ENCODE results near the gene SNRK. TPM values are rescaled to one million over a fixed set of nuclear protein-coding genes. Genes with fewer than 3 reads are reported as not detected.

The SNRK gene
- total RNA-seq, 1 donor from 2014 or later: 26.1 TPM

GRCh38 chr3:43330981-43331380 lies 44.6 kb downstream of the SNRK start:
- Mint-ChIP-seq H3K9me3 (peaks cover 18% of the 10 kb centered on the region), H3K27ac (no peak overlapping the region), H3K4me3 (no peak overlapping the region), H3K27me3 (ENCODE audit: insufficient read depth, low read depth) (peaks cover 2% of the 10 kb centered on the region), H3K36me3 (peaks cover 31% of the 10 kb centered on the region), H3K4me1 (no peaks in the 10 kb centered on the region)
- Histone ChIP-seq H4K20me1 (ENCODE audit: low read depth) (peaks cover 20% of the 10 kb centered on the region), H3K79me2 (ENCODE audit: low read depth) (peaks cover 39% of the 10 kb centered on the region), H3K9me3 (ENCODE audit: low read depth) (peaks cover 10% of the 10 kb centered on the region), H3K4me2 (no peak overlapping the region), H3K4me1 (no peaks in the 10 kb centered on the region), H3K36me3 (peaks cover 11% of the 10 kb centered on the region), H3K27ac (no peak overlapping the region), H3F3A (ENCODE audit: low read depth) (no peaks in the 10 kb centered on the region), H3K9ac (no peak overlapping the region), H3K4me3 (no peak overlapping the region), H3K27me3 (no peaks in the 10 kb centered on the region), H2AFZ (replicated peaks) (no peak overlapping the region)
- DNase-seq (ENCODE audit: low spot score): no peak
- TF ChIP-seq EZH2phosphoT487 (IDR thresholded peaks at IDR 0.05) (no peak), EZH2 (IDR thresholded peaks at IDR 0.05) (no peak)

- Mint-ChIP-seq H3K27ac (no peak overlapping the region), H3K4me3 (no peak overlapping the region), H3K27me3 (ENCODE audit: insufficient read depth, low read depth) (peaks cover 4% of the 10 kb centered on the region), H3K9me3 (peaks cover 22% of the 10 kb centered on the region), H3K36me3 (peaks cover 34% of the 10 kb centered on the region), H3K4me1 (no peaks in the 10 kb centered on the region)
- Histone ChIP-seq H3K27ac (no peak overlapping the region), H3K4me2 (no peak overlapping the region), H3K79me2 (ENCODE audit: low read depth) (peaks cover 39% of the 10 kb centered on the region), H3F3A (ENCODE audit: low read depth) (no peaks in the 10 kb centered on the region), H4K20me1 (ENCODE audit: low read depth) (peaks cover 20% of the 10 kb centered on the region), H3K4me3 (no peak overlapping the region), H3K27me3 (no peaks in the 10 kb centered on the region), H3K9me3 (ENCODE audit: low read depth) (peaks cover 10% of the 10 kb centered on the region), H3K9ac (no peak overlapping the region), H3K36me3 (peaks cover 11% of the 10 kb centered on the region), H2AFZ (replicated peaks) (no peak overlapping the region), H3K4me1 (no peaks in the 10 kb centered on the region)
- no peak for TF ChIP-seq EZH2phosphoT487 (IDR thresholded peaks at IDR 0.05)
- TF ChIP-seq CTCF (IDR thresholded peaks at IDR 0.05): no peak
- no peak for TF ChIP-seq EZH2 (IDR thresholded peaks at IDR 0.05)
- no peak for DNase-seq (ENCODE audit: low spot score)
These were observed 45.0 kb downstream of the SNRK start for GRCh38 chr3:43331381-43331780.

GRCh38 chr3:43334976-43335375 lies 48.6 kb downstream of the SNRK start:
- no peaks in the 10 kb centered on the region for H3F3A ChIP-seq (ENCODE audit: low read depth)
- H3K36me3 ChIP-seq: peaks cover 26% of the 10 kb centered on the region
- peaks cover 27% of the 10 kb centered on the region for H3K9me3 ChIP-seq (ENCODE audit: low read depth)
- no peak overlapping the region for H3K9ac ChIP-seq
- no peaks in the 10 kb centered on the region for H3K27me3 ChIP-seq
- Mint-ChIP-seq H3K36me3 (peaks cover 50% of the 10 kb centered on the region), H3K9me3 (peaks cover 38% of the 10 kb centered on the region), H3K27me3 (ENCODE audit: insufficient read depth, low read depth) (peaks cover 4% of the 10 kb centered on the region), H3K27ac (no peak overlapping the region), H3K4me3 (no peak overlapping the region), H3K4me1 (no peaks in the 10 kb centered on the region)
- no peak overlapping the region for H2AFZ ChIP-seq (replicated peaks)
- H3K4me2 ChIP-seq: no peak overlapping the region
- H3K79me2 ChIP-seq (ENCODE audit: low read depth): peaks cover 11% of the 10 kb centered on the region
- peaks cover 8% of the 10 kb centered on the region for H4K20me1 ChIP-seq (ENCODE audit: low read depth)
- TF ChIP-seq CTCF (IDR thresholded peaks at IDR 0.05): no peak
- no peak for TF ChIP-seq EZH2phosphoT487 (IDR thresholded peaks at IDR 0.05)
- TF ChIP-seq EZH2 (IDR thresholded peaks at IDR 0.05): no peak
- no peak overlapping the region for H3K27ac ChIP-seq
- no peaks in the 10 kb centered on the region for H3K4me1 ChIP-seq
- no peak overlapping the region for H3K4me3 ChIP-seq
- DNase-seq (ENCODE audit: low spot score): no peak

DNA sequence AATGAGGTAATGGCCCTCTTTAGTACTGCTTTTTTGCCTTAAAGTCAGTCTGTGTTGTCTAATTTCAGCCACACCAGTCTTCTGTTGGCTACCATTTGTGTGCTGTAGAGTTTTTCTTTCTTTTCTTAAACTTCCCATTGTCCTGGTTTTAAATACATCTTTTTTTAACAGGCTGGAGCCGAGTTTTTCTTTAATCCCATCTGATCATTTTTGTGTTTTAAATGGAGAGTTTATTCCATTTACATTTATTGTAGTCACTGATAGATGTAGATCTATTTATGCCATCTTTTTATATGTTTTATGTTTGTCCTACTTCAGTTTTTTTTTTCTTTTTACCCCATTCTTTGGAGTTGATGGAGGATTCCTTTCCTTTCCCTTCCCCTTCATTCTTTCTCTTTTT lies 49.5 kb downstream of the SNRK start:
- Histone ChIP-seq H3K4me1 (no peaks in the 10 kb centered on the region), H2AFZ (replicated peaks) (no peak overlapping the region), H3F3A (ENCODE audit: low read depth) (no peaks in the 10 kb centered on the region), H3K4me3 (no peak overlapping the region), H3K9ac (no peak overlapping the region), H3K36me3 (peaks cover 29% of the 10 kb centered on the region), H3K4me2 (no peak overlapping the region), H3K79me2 (ENCODE audit: low read depth) (peaks cover 3% of the 10 kb centered on the region), H3K27me3 (no peaks in the 10 kb centered on the region), H3K27ac (no peak overlapping the region), H3K9me3 (ENCODE audit: low read depth) (peaks cover 27% of the 10 kb centered on the region), H4K20me1 (ENCODE audit: low read depth) (peaks cover under 1% of the 10 kb centered on the region)
- Mint-ChIP-seq H3K9me3 (peaks cover 42% of the 10 kb centered on the region), H3K4me3 (no peak overlapping the region), H3K27ac (no peak overlapping the region), H3K27me3 (ENCODE audit: insufficient read depth, low read depth) (peaks cover 4% of the 10 kb centered on the region), H3K4me1 (no peaks in the 10 kb centered on the region), H3K36me3 (peaks cover 57% of the 10 kb centered on the region)
- no peak for DNase-seq (ENCODE audit: low spot score)
- TF ChIP-seq EZH2phosphoT487 (IDR thresholded peaks at IDR 0.05) (no peak), EZH2 (IDR thresholded peaks at IDR 0.05) (no peak), CTCF (IDR thresholded peaks at IDR 0.05) (no peak)

Measured in neural progenitor cell (in vitro differentiated cells).